BJ (cell line): ENCODE measurements around the gene LRP1B. TPM values are rescaled to one million over a fixed set of nuclear protein-coding genes. Genes with fewer than 3 reads are reported as not detected.

Experiments used
- CTCF ChIA-PET: fragments of 350-600 bp; formaldehyde crosslinking; extraction: SDS; loops from one replicate; lab custom pipeline; 2021; ENCODE audit warnings: antibody characterized with exemption, inconsistent platforms; lab: Yijun Ruan, JAX
- POLR2A ChIA-PET: fragments of 300-600 bp; sonication (Branson Sonifier 250); formaldehyde crosslinking; extraction: SDS; loops from one replicate; lab custom pipeline; 2021; ENCODE audit warnings: antibody characterized with exemption; lab: Charles Lee
- DNase-seq: peaks from one replicate; pipeline ENCODE4 v3.0.0-alpha.2; 2011; ENCODE audit warnings: low read depth
- H3K27me3 ChIP-seq: 2 replicates; pipeline ENCODE4 v1.6.0; 2011; ENCODE audit warnings: low read length; ENCODE audit not compliant: control insufficient read depth, insufficient read depth
- H3K36me3 ChIP-seq: 2 replicates; pipeline ENCODE4 v1.5.1; 2011; ENCODE audit warnings: low read length; ENCODE audit not compliant: control insufficient read depth, insufficient read depth
- H3K4me3 ChIP-seq: 2 replicates; pipeline ENCODE4 v1.5.1; 2011; ENCODE audit warnings: low read depth, mild to moderate bottlenecking, control low read depth, low read length
- CTCF ChIP-seq: IDR thresholded peaks from 2 replicates; pipeline ENCODE4 v1.5.1; 2011; ENCODE audit warnings: low read depth, mild to moderate bottlenecking, control low read depth, inconsistent platforms, low read length, moderate library complexity; ENCODE audit not compliant: insufficient read depth
- polyA plus RNA-seq: library from polyadenylated mRNA; depleted of rRNA; stranded (reverse); fragments of >200 nt; gene quantifications from 2 replicates; pipeline ENCODE4 v1.2.3, GENCODE V29; 2011

The LRP1B gene
- polyA plus RNA-seq, 1 experiment: 0.04 TPM

DNA sequence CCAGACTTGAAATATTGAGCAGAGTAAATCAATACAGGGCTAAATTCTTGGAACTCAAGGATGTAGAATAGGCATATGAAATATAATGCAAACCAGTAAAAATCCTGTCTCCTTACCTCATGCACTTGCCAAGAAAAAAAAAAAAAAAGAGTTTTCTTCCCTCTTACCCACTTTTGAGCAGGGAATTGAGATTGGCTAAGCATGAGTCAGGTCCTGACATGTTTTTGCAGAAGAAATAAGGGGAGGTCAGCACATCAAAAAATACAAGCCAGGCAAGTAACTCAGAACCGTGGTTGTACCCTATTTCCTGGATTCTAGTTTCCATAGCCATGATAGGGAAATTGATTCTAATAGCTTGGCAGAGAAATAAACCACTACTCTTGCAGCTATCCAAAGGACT, 1526.7 kb downstream of the LRP1B start:
- CTCF ChIA-PET: no interaction called here
- Histone ChIP-seq H3K4me3 (no peak overlapping the region), H3K36me3 (no peaks in the 10 kb centered on the region), H3K27me3 (no peaks in the 10 kb centered on the region)
- no peak for TF ChIP-seq CTCF
- DNase-seq: no peak
- POLR2A ChIA-PET: no interaction called here

GRCh38 chr2:140603416-140603815, 1527.4 kb downstream of the LRP1B start:
- POLR2A ChIA-PET: no interaction called here
- no peaks in the 10 kb centered on the region for H3K36me3 ChIP-seq
- no peak overlapping the region for H3K4me3 ChIP-seq
- H3K27me3 ChIP-seq: no peaks in the 10 kb centered on the region
- CTCF ChIA-PET: no interaction called here
- no peak for TF ChIP-seq CTCF
- DNase-seq: no peak

- ChIA-PET POLR2A (no interaction called here), CTCF (interaction anchor here (0.8 kb wide), 1 partner anchor 22 kb away, joined by 3 read pairs; no protein-coding TSS in a partner anchor)
- Histone ChIP-seq H3K27me3 (no peaks in the 10 kb centered on the region), H3K4me3 (no peak overlapping the region), H3K36me3 (no peaks in the 10 kb centered on the region)
- no peak for TF ChIP-seq CTCF
- no peak for DNase-seq
Measured at GRCh38 chr2:140601801-140602200, 1529.0 kb downstream of the LRP1B start.

- Histone ChIP-seq H3K4me3 (no peak overlapping the region), H3K27me3 (no peaks in the 10 kb centered on the region), H3K36me3 (no peaks in the 10 kb centered on the region)
- no peak for TF ChIP-seq CTCF
- no peak for DNase-seq
- ChIA-PET CTCF (interaction anchor here (0.5 kb wide), 1 partner anchor 25 kb away, joined by 3 read pairs; no protein-coding TSS in a partner anchor), POLR2A (no interaction called here)
Measured at GRCh38 chr2:140601342-140601741, 1529.5 kb downstream of the LRP1B start.

GRCh38 chr2:140600116-140600515, 1530.7 kb downstream of the LRP1B start:
- DNase-seq: no peak
- TF ChIP-seq CTCF: no peak
- ChIA-PET CTCF (interaction anchor here (0.6 kb wide), 1 partner anchor 33 kb away, joined by 4 read pairs; no protein-coding TSS in a partner anchor), POLR2A (no interaction called here)
- Histone ChIP-seq H3K4me3 (no peak overlapping the region), H3K27me3 (no peaks in the 10 kb centered on the region), H3K36me3 (no peaks in the 10 kb centered on the region)
